Activated CD4-positive, alpha-beta T cell treated with anti-CD3 and anti-CD28 coated beads, Interleukin-2, amount 50 U/mL, for 48 hours (primary cell): ENCODE results near the gene TNRC6C.
A peak's percentile ranks its signal among the peaks of the same experiment; 100 is the strongest.

Experiments used
- DNase-seq, 2 experiments: peaks; one replicate each; pipeline ENCODE4 v3.0.0-alpha.2; 2020

The TNRC6C gene

GRCh38 chr17:78092794-78093324 is 134.4 kb downstream of the TNRC6C start:
- no peak for DNase-seq

- no peak for DNase-seq
Observed at GRCh38 chr17:78095035-78095434, 136.5 kb downstream of the TNRC6C start.

GRCh38 chr17:78096093-78096492 is 137.6 kb downstream of the TNRC6C start:
- no peak for DNase-seq

- DNase-seq, result no peak
Observed at GRCh38 chr17:78101112-78101511, 142.6 kb downstream of the TNRC6C start.

GRCh38 chr17:78101542-78101941 is 143.0 kb downstream of the TNRC6C start:
- no peak for DNase-seq

GRCh38 chr17:78103311-78103710 is 144.8 kb downstream of the TNRC6C start:
- DNase-seq, result no peak

- no peak for DNase-seq
Observed at GRCh38 chr17:78104540-78104941, 146.0 kb downstream of the TNRC6C start.

- no peak for DNase-seq
Observed at GRCh38 chr17:78105101-78105500, 146.6 kb downstream of the TNRC6C start.

- no peak for DNase-seq
Observed at GRCh38 chr17:78105551-78105950, 147.0 kb downstream of the TNRC6C start.

- no peak for DNase-seq
Observed at GRCh38 chr17:78106211-78106610, 147.7 kb downstream of the TNRC6C start.

- no peak for DNase-seq
Observed at GRCh38 chr17:78107457-78107856, 149.0 kb downstream of the TNRC6C start.

GRCh38 chr17:78107976-78108725 is 149.6 kb downstream of the TNRC6C start:
- DNase-seq, result no peak

GRCh38 chr17:78108726-78109488 is 150.4 kb downstream of the TNRC6C start:
- DNase-seq, result no peak

- DNase-seq, result no peak
Observed at GRCh38 chr17:78109489-78109761, 150.9 kb downstream of the TNRC6C start.

- DNase-seq, result no peak
Observed at GRCh38 chr17:78110363-78111015, 152.0 kb downstream of the TNRC6C start.

- no peak for DNase-seq
Observed at GRCh38 chr17:78111016-78111726, 152.7 kb downstream of the TNRC6C start.

GRCh38 chr17:78111727-78112517 is 153.4 kb downstream of the TNRC6C start:
- no peak for DNase-seq

- DNase-seq, result peak; percentile 88 to 89
Observed at GRCh38 chr17:78112518-78113471, 154.3 kb downstream of the TNRC6C start.

- DNase-seq, result peak; percentile 35 to 61
Observed at GRCh38 chr17:78113804-78114785, 155.6 kb downstream of the TNRC6C start.
